T-helper 1 cell (primary cell): Measurements from ENCODE around the gene OR51B4.
"Not testable (repeated sequence)": the region's sequence is repeated elsewhere in the genome, so short reads cannot be mapped to it uniquely, and the experiment has no call there.

Source experiments
- DNase-seq, 5 donors: peaks; one replicate each; pipeline ENCODE4 v3.0.0-alpha.2; 2012 to 2020

OR51B4 gene

DNA sequence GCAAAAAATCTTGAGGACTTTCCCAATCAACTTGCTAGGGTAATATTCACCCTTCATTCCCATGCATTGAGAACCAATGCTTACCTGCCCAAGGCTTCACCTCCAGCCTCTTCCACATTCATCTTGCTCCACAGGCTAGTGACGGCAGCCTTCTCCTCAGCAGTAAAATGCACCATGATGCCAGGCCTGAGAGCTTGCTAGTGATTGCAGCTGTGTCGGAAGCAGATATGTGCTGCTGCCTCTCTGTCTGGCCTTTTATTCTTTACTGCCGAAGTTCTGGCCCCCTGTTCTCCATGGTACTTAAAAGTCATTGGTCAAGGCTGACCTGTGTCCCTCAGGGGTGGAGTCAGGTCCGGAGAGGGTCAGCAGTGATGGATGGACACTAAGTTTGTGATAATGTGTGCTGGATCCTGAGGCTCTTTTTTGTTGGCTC, 32.0 kb downstream of the OR51B4 start, which contains the start of gene HBE1:
HBE1 (minus strand) TSS at position 231 of the 433 bp plus-strand sequence; CDS start at position 176, 55 bp downstream.
- no peak for DNase-seq

DNA sequence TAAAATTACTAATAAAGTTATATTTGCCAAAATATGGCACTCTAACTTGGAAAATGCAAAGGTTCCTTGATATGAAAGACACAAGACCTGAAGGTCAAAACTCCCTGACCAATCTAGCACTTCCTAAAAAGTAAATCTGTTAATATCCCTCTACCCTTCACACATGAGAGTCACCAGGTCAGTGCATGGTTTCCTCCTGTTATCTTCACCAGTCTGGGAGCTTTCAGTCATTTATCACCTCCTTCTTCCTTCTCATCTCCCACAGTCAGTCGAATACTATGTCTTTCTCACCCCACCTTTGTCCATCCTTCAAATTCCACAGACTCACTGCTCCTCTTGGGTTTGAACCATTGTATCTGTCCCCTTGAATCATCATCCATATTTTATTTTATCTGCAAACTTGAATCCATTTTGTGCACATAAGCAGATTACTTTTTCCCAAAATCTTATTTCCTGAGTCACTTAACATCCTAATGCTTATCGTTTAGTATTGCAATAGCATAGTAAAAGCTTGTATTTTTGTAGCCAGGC, 34.6 kb downstream of the OR51B4 start:
- no peak for DNase-seq

DNA sequence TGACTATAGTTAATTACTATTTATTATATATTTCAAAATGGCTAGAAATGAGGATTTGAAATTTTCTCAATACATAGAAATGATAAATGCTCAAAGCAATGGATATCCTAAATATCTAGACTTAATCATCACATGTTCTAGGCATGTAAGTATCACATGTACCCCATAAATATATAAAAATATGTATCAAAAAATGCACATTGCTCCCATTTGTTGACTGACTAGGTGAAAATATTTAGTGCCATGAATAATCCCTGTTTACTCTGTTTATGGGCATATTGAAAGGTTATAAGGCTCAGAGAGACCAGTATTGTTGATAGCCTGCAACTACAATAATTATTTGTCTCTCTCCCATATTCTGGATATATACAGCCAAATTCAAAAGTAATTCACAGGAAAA, 35.1 kb downstream of the OR51B4 start:
- no peak for DNase-seq

DNA sequence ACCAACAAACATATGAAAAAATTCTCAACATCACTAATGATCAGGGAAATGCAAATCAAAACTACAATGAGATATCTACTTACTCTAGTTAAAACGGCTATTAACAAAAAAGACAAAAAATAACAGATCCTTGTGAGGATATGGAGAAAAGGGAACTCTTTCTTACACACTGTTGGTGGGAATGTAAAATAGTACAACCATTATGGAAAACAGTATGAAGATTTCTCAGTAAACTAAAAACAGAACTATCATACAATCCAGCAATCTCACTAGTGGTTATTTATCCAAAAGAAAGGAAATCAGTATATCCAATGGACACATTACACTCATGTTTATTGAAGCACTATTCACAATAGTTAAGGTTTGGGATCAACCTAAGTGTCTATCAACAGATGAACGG, 35.9 kb downstream of the OR51B4 start:
- DNase-seq, result no peak

DNA sequence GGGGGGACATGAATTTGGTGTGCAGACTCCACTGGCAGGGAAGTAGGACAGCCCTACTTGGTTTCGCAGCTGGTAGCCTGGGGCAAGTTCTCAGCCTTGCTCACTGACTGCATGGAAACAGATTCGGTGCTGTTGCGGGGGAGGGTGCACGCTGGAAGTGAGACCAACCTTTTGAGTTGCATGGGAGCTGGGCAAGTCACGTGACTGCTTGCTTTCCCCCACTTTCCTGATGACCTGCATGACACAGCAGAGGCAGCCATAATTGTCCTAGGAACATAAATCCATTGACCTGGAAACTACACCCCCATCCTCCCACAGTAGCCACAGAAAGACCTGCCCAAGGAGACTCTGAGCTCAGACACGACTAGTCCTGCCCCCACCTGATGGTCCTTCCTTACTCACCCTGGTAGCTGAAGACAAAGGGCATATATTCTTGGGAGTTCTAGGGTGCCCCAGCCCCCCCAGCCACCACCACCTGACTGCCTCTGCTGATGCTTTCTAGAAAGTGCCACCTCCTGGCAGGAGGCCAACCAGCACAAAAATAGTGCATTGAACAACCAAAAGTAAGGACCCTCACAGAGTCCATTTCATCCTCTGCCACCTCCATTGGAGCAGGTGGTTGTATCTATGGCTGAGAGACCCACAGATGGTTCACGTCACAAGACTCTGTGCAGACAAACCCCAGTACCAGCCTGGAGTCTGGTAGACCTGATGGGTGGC, 43.0 kb downstream of the OR51B4 start:
- DNase-seq, result no peak

DNA sequence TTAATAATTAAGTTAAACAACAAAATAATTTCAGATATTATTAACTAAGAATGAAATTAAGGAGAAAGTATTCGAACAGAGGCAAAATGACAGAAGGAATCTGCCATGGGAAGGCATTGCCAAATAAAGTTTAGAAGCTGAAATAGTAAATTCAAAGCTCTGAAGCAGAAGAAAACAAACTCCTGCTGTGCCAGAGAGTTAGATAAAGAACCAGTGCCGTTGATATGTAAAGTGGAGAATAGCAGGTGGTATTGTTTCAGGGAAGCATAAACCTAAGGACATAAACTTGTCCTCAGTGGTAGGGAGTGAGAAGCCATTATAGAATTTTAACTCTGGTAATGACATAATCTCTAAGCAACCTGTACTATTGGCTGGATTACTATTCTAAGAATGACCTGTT, 44.5 kb downstream of the OR51B4 start:
- no peak for DNase-seq

DNA sequence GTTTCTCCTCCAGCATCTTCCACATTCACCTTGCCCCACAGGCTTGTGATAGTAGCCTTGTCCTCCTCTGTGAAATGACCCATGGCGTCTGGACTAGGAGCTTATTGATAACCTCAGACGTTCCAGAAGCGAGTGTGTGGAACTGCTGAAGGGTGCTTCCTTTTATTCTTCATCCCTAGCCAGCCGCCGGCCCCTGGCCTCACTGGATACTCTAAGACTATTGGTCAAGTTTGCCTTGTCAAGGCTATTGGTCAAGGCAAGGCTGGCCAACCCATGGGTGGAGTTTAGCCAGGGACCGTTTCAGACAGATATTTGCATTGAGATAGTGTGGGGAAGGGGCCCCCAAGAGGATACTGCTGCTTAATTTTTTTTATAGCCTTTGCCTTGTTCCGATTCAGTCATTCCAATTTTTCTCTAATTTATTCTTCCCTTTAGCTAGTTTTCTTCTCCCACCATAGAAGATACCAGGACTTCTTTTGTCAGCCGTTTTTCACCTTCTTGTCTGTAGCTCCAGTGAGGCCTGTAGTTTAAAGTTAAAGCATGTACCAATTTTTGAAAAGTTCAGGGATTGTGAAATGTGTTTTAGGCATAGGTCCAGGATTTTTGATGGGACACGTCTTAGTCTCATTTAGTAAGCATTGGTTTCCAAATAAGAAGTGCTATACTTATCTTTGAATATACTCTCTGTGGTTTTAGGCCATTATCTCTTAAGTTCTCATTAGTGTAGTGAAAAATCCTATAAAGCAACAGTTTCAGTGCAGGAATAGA, 46.9 kb downstream of the OR51B4 start, which contains the start of gene HBG2:
HBG2 (minus strand) TSS at position 136 of the 768 bp plus-strand sequence; CDS start at position 83, 53 bp downstream.
- DNase-seq, result not testable (repeated sequence)

DNA sequence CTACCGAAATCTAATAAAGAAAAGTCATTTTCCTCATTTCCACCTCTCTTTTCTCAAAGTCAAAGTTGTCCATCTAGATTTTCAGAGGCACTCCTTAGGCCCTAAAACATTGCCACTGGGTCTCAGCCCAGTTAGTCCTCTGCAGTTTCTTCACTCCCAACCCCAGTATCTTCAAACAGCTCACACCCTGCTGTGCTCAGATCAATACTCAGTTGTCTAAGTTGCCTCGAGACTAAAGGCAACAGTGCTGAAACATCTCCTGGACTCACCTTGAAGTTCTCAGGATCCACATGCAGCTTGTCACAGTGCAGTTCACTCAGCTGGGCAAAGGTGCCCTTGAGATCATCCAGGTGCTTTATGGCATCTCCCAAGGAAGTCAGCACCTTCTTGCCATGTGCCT, 47.7 kb downstream of the OR51B4 start:
- DNase-seq, result not testable (repeated sequence)

DNA sequence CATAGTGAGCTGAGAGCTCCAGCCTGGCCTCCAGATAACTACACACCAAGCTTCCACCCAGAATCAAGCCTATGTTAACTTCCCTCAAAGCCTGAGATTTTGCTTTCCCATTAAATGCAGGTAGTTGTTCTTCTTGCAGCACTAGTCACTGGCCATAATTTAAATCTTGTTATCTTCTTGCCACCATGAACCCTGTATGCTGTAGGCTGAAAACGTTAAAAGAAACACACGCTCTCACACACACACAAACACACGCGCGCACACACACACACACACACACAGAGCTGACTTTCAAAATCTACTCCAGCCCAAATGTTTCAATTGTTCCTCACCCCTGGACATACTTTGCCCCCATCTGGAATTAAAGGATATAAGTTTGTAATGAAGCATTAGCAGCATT, 48.3 kb downstream of the OR51B4 start:
- not testable (repeated sequence) for DNase-seq

DNA sequence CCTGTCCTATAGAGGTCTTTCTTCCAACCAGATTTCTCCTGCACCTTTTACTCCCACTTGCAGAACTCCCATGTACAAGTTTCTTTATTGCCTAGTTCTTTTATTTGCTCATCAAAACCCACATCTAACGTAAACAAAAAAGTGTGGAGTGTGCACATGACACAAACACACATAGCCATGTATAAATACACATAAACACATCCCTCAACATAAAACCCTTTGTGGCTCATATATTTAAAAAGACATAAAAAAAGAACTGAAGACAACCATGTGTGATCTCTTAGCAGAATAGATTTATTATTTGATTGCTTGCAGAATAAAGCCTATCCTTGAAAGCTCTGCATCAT, 48.9 kb downstream of the OR51B4 start:
- DNase-seq, result no peak

DNA sequence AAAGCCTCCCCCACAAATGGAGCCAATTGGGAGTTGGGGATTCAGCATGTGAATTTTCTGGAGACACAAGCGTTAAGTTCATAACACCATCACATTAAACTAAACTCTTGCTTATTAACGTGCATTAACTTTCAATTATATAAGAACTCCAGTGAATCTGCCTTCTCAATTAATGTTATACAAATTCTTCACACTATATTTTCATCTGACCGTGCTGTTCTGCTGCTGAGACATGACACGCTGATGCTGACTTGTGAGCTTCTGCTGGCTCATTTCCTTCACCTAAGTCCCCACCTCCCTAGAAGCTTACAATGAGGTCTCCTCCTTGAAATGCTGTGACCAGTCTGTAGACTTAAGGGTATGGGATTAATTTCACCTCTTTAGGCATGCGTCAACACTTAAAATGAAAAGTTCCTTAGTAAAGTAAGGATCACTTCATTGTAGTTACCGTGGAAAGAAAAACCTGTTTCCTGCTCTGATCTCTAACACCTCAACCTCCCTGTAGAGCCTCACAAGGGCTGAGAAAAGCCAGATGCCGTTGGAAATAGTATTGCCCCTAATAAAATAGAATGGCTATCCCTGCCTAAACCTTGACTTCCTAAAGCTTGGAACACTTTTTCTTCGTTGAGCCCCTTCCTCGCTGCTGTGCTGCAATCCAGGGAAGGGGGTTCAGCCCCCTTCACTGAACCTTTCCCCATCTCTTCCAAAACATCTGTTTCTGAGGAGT, 49.4 kb downstream of the OR51B4 start:
- no peak for DNase-seq

DNA sequence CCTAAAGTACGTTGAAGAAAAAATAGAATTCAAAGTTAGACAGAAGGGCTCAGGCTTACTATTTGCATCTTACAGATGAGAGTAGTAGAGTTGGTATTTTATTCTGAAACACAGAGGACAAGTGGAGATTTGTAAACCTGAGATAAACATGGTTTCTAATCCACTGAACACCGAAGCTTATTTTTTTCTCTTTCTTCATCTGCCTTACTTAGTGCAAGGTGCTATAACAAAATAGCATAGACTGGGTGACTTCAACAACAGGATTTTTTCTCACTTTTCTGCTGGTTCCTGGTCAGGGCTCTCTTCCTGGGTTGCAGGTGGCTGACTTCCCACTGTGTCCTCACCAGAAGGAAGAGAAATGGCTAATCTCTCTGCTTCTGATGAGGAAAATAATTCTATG, 50.0 kb downstream of the OR51B4 start:
- no peak for DNase-seq
